Fibroblast of lung (primary cell): Measurements from ENCODE around the gene TAB2. TPM values are rescaled to one million over a fixed set of nuclear protein-coding genes. Genes with fewer than 3 reads are reported as not detected.
A peak's percentile ranks its signal among the peaks of the same experiment; 100 is the strongest.
"Not testable (repeated sequence)": the region's sequence is repeated elsewhere in the genome, so short reads cannot be mapped to it uniquely, and the experiment has no call there.

Experiments used
- DNase-seq, 2 donors: peaks; one replicate each; pipeline versions ENCODE4 v3.0.0 to v3.0.0-alpha.2; 2010; ENCODE audit warnings: low read depth in 2 of 2
- H2AFZ ChIP-seq: 2 replicates; pipeline ENCODE4 v1.5.1; 2012; ENCODE audit warnings: low read length, control low read depth, inconsistent platforms
- H3K27ac ChIP-seq: 2 replicates; pipeline ENCODE4 v1.5.1; 2011; ENCODE audit warnings: low read length, control low read depth; ENCODE audit not compliant: insufficient read depth
- H3K27me3 ChIP-seq: 2 replicates; pipeline ENCODE4 v1.5.1; 2011; ENCODE audit warnings: mild to moderate bottlenecking, low read length; ENCODE audit not compliant: control insufficient read depth, insufficient read depth
- H3K36me3 ChIP-seq: 2 replicates; pipeline ENCODE4 v1.5.1; 2011; ENCODE audit warnings: low read length; ENCODE audit not compliant: control insufficient read depth, insufficient read depth
- H3K4me1 ChIP-seq: 2 replicates; pipeline ENCODE4 v1.5.1; 2011; ENCODE audit warnings: low read length; ENCODE audit not compliant: control insufficient read depth, insufficient read depth; ENCODE audit errors: extremely low read depth
- H3K4me2 ChIP-seq: 2 replicates; pipeline ENCODE4 v1.5.1; 2011; ENCODE audit warnings: low read length, control low read depth; ENCODE audit not compliant: insufficient read depth; ENCODE audit errors: extremely low read depth
- H3K4me3 ChIP-seq, 4 experiments: fragments of 200-600 bp in 1 of 4; sonication (generic) in 1 of 4; replicated peaks in 1 of 4; 2 replicates each; pipeline ENCODE4 v1.5.1; 2011 to 2016; ENCODE audit warnings: low read length in 4 of 4, low read depth in 3 of 4, mild to moderate bottlenecking in 3 of 4, control low read depth in 2 of 4, inconsistent platforms in 1 of 4, mixed read lengths in 1 of 4; ENCODE audit not compliant: insufficient read depth in 1 of 4; ENCODE audit errors: control extremely low read depth in 1 of 4
- H3K79me2 ChIP-seq: 2 replicates; pipeline ENCODE4 v1.5.1; 2012; ENCODE audit warnings: mild to moderate bottlenecking, low read length, inconsistent platforms; ENCODE audit not compliant: control insufficient read depth, insufficient read depth
- H3K9ac ChIP-seq: 2 replicates; pipeline ENCODE4 v1.5.1; 2011; ENCODE audit warnings: mild to moderate bottlenecking, low read length, control low read depth; ENCODE audit not compliant: insufficient read depth
- H3K9me3 ChIP-seq: 2 replicates; pipeline ENCODE4 v1.5.1; 2012; ENCODE audit warnings: low read depth, low read length; ENCODE audit not compliant: control insufficient read depth, insufficient read depth
- H4K20me1 ChIP-seq: 2 replicates; pipeline ENCODE4 v1.5.1; 2011; ENCODE audit warnings: low read length; ENCODE audit not compliant: control insufficient read depth, insufficient read depth; ENCODE audit errors: extremely low read depth
- CTCF ChIP-seq, 2 donors: IDR thresholded peaks in 1 of 2; conservative IDR thresholded peaks in 1 of 2; 1 replicate in 1 of 2; 2 replicates in 1 of 2; pipeline ENCODE4 v1.5.1; 2011 to 2012; ENCODE audit warnings: low read length in 2 of 2, control low read depth in 1 of 2, inconsistent platforms in 1 of 2, low read depth in 1 of 2, mild to moderate bottlenecking in 1 of 2
- EZH2 ChIP-seq: IDR thresholded peaks from 2 replicates; pipeline ENCODE4 v1.5.1; 2012; ENCODE audit warnings: low read length, control low read depth, mild to moderate bottlenecking; ENCODE audit errors: missing control alignments
- polyA plus RNA-seq, 2 donors: library from polyadenylated mRNA; depleted of rRNA in 1 of 2; stranded (reverse) in 1 of 2; unstranded in 1 of 2; fragments of >200 nt; gene quantifications; 2 replicates each; pipeline ENCODE4 v1.2.1, GENCODE V29; 2011 to 2012; ENCODE audit warnings: missing spikeins in 1 of 2
- total RNA-seq: library from RNA; depleted of rRNA; stranded (reverse); fragments of >200 nt; gene quantifications from 2 replicates; pipeline ENCODE4 v1.2.1, GENCODE V29; 2014

Gene TAB2
- total and polyA plus RNA-seq, 2 donors (not counting 1 experiment from before 2014, with no cell fraction given): 27.2 to 49.7 TPM

GRCh38 chr6:149346078-149346477 lies 28.6 kb downstream of the TAB2 start:
- Histone ChIP-seq H3K36me3 (peaks cover 2% of the 10 kb centered on the region), H3K27me3 (no peaks in the 10 kb centered on the region), H3K79me2 (peaks cover 50% of the 10 kb centered on the region), H4K20me1 (no peaks in the 10 kb centered on the region), H3K4me2 (no peak overlapping the region), H3K4me3 (no peak overlapping the region), H2AFZ (no peak overlapping the region), H3K9me3 (no peaks in the 10 kb centered on the region), H3K27ac (no peak overlapping the region), H3K9ac (no peak overlapping the region), H3K4me1 (peaks cover 2% of the 10 kb centered on the region)
- no peak for DNase-seq
- TF ChIP-seq EZH2 (no peak), CTCF (conservative IDR thresholded peaks at IDR 0.05 in 1 of 2, IDR thresholded peaks at IDR 0.05 in 1 of 2; ENCODE audit: low read depth in 1 of 2, low read length in 2 of 2) (no peak)

GRCh38 chr6:149347067-149347466 lies 29.6 kb downstream of the TAB2 start:
- TF ChIP-seq EZH2 (no peak), CTCF (conservative IDR thresholded peaks at IDR 0.05 in 1 of 2, IDR thresholded peaks at IDR 0.05 in 1 of 2; ENCODE audit: low read depth in 1 of 2, low read length in 2 of 2) (no peak)
- no peak overlapping the region for H3K9ac ChIP-seq
- no peaks in the 10 kb centered on the region for H3K27me3 ChIP-seq
- no peaks in the 10 kb centered on the region for H3K9me3 ChIP-seq
- H3K4me2 ChIP-seq: no peak overlapping the region
- peaks cover 48% of the 10 kb centered on the region for H3K79me2 ChIP-seq
- H3K36me3 ChIP-seq: peaks cover 2% of the 10 kb centered on the region
- peaks cover 2% of the 10 kb centered on the region for H3K4me1 ChIP-seq
- peak in 1 of 2 donors; percentile 80 for DNase-seq
- H4K20me1 ChIP-seq: no peaks in the 10 kb centered on the region
- H2AFZ ChIP-seq: no peak overlapping the region
- H3K27ac ChIP-seq: no peak overlapping the region
- no peak overlapping the region for H3K4me3 ChIP-seq

- not testable (repeated sequence) for H3K9me3 ChIP-seq, H2AFZ ChIP-seq, DNase-seq, H3K4me2 ChIP-seq, H3K4me3 ChIP-seq, H3K4me1 ChIP-seq, H3K36me3 ChIP-seq, H3K27ac ChIP-seq, H3K9ac ChIP-seq, H4K20me1 ChIP-seq, H3K27me3 ChIP-seq
- H3K79me2 ChIP-seq: peaks cover 46% of the 10 kb centered on the region
These were observed 31.8 kb downstream of the TAB2 start for GRCh38 chr6:149349279-149349678.
